ENCODE results near the gene TNFAIP8.

TNFAIP8 gene

GRCh38 chr5:119353213-119353612 lies 2.6 kb upstream of the TNFAIP8 start:
- DNase-seq = no peak

GRCh38 chr5:119353686-119354366 lies 2.0 kb upstream of the TNFAIP8 start:
- DNase-seq = no peak

GRCh38 chr5:119354537-119355243 lies 1.1 kb upstream of the TNFAIP8 start:
- DNase-seq = no peak

GRCh38 chr5:119355244-119355638 lies 578 bp upstream of the TNFAIP8 start:
- DNase-seq = no peak

GRCh38 chr5:119356612-119357188 lies 881 bp downstream of the TNFAIP8 start:
- no peak for DNase-seq

- no peak for DNase-seq
Observed at GRCh38 chr5:119357270-119357669, 1.5 kb downstream of the TNFAIP8 start.

GRCh38 chr5:119357808-119358529 lies 2.1 kb downstream of the TNFAIP8 start:
- no peak for DNase-seq

- no peak for DNase-seq
Observed at GRCh38 chr5:119358530-119358900, 2.7 kb downstream of the TNFAIP8 start.

- no peak for DNase-seq
Observed at GRCh38 chr5:119358901-119359603, 3.2 kb downstream of the TNFAIP8 start.

- DNase-seq = no peak
Observed at GRCh38 chr5:119359737-119360413, 4.1 kb downstream of the TNFAIP8 start.

GRCh38 chr5:119360905-119361593 lies 5.2 kb downstream of the TNFAIP8 start:
- no peak for DNase-seq

- DNase-seq = no peak
Observed at GRCh38 chr5:119361594-119362125, 5.8 kb downstream of the TNFAIP8 start.

- no peak for DNase-seq
Observed at GRCh38 chr5:119362714-119363113, 6.9 kb downstream of the TNFAIP8 start.

GRCh38 chr5:119363271-119363670 lies 7.5 kb downstream of the TNFAIP8 start:
- DNase-seq = no peak

GRCh38 chr5:119363936-119364335 lies 8.1 kb downstream of the TNFAIP8 start:
- DNase-seq = no peak

GRCh38 chr5:119365847-119366539 lies 10.2 kb downstream of the TNFAIP8 start:
- no peak for DNase-seq

- no peak for DNase-seq
Observed at GRCh38 chr5:119366540-119366881, 10.7 kb downstream of the TNFAIP8 start.

GRCh38 chr5:119367502-119368237 lies 11.9 kb downstream of the TNFAIP8 start:
- no peak for DNase-seq

- DNase-seq = no peak
Observed at GRCh38 chr5:119368238-119368630, 12.4 kb downstream of the TNFAIP8 start.

- no peak for DNase-seq
Observed at GRCh38 chr5:119370486-119370885, 14.7 kb downstream of the TNFAIP8 start.

Data from NCI-H1436 (cell line).